HG02623 (cell line): Measurements from ENCODE around the gene HOXD11.

Experiments used
- ATAC-seq: cut with Tn5 transposase; IDR thresholded peaks from one replicate; pipeline ENCODE4 v1.9.1; 2021; ENCODE audit warnings: moderate library complexity; ENCODE audit not compliant: unreplicated experiment

Gene HOXD11

GRCh38 chr2:176130957-176131847 is 24.1 kb downstream of the HOXD11 start:
- ATAC-seq: no peak

- ATAC-seq: no peak
These were observed 24.7 kb downstream of the HOXD11 start for GRCh38 chr2:176131848-176132158.

- ATAC-seq: no peak
These were observed 25.4 kb downstream of the HOXD11 start for GRCh38 chr2:176132205-176133171.

GRCh38 chr2:176133389-176133788 is 26.3 kb downstream of the HOXD11 start:
- ATAC-seq: no peak

- no peak for ATAC-seq
These were observed 27.0 kb downstream of the HOXD11 start for GRCh38 chr2:176134035-176134434.

- no peak for ATAC-seq
These were observed 28.0 kb downstream of the HOXD11 start for GRCh38 chr2:176135035-176135440.

GRCh38 chr2:176136374-176137251 is 29.5 kb downstream of the HOXD11 start:
- no peak for ATAC-seq

GRCh38 chr2:176137252-176137580 is 30.1 kb downstream of the HOXD11 start:
- no peak for ATAC-seq

GRCh38 chr2:176137906-176138305 is 30.8 kb downstream of the HOXD11 start:
- no peak for ATAC-seq

GRCh38 chr2:176138526-176138922 is 31.4 kb downstream of the HOXD11 start:
- ATAC-seq: no peak

- ATAC-seq: no peak
These were observed 32.0 kb downstream of the HOXD11 start for GRCh38 chr2:176138923-176139660.

GRCh38 chr2:176139661-176140512 is 32.8 kb downstream of the HOXD11 start:
- no peak for ATAC-seq

GRCh38 chr2:176140513-176141317 is 33.6 kb downstream of the HOXD11 start:
- ATAC-seq: peak; percentile 82

- ATAC-seq: no peak
These were observed 35.2 kb downstream of the HOXD11 start for GRCh38 chr2:176142281-176142680.

GRCh38 chr2:176145085-176145969 is 38.2 kb downstream of the HOXD11 start:
- ATAC-seq: no peak

GRCh38 chr2:176146101-176146500 is 39.0 kb downstream of the HOXD11 start:
- ATAC-seq: no peak

GRCh38 chr2:176146645-176147044 is 39.6 kb downstream of the HOXD11 start:
- no peak for ATAC-seq
